ENCODE measurements around the gene TBC1D24. TPM values are rescaled to one million over a fixed set of nuclear protein-coding genes. Genes with fewer than 3 reads are reported as not detected.
A peak's percentile ranks its signal among the peaks of the same experiment; 100 is the strongest.

TBC1D24 gene
- polyA plus RNA-seq, 1 of the 3 experiments (the other 2 are of a cell fraction) = 6.7 TPM

- Histone ChIP-seq H3K4me3 (ENCODE audit: low read depth in 2 of 2, low read length in 1 of 2) (peak overlapping the region; percentile 58 to 75), H3K79me2 (ENCODE audit: insufficient read depth) (peaks cover 74% of the 10 kb centered on the region), H3K36me3 (replicated peaks in 1 of 2; ENCODE audit: control insufficient read depth in 1 of 2, insufficient read depth in 2 of 2, low read length in 1 of 2) (peaks cover 24 to 27% of the 10 kb centered on the region in 2 experiments), H2AFZ (ENCODE audit: low read depth) (no peak overlapping the region), H3K27ac (ENCODE audit: low read depth in 2 of 2, low read length in 1 of 2) (0 out of 4 replicates have a peak overlapping the region, but pooled peaks of 1 of the 2 experiments have one; percentile 32), H3K9me3 (no peaks in the 10 kb centered on the region), H4K20me1 (ENCODE audit: insufficient read depth) (peaks cover 35% of the 10 kb centered on the region), H3K27me3 (ENCODE audit: insufficient read depth) (no peaks in the 10 kb centered on the region), H3K4me1 (ENCODE audit: control insufficient read depth in 1 of 2, insufficient read depth in 2 of 2, low read depth in 1 of 2, low read length in 1 of 2) (peaks cover 12 to 23% of the 10 kb centered on the region in 2 experiments; a peak in 3 of 4 replicates), H3K9me2 (no peaks in the 10 kb centered on the region), H3K4me2 (peak overlapping the region; percentile 85), H3K9ac (peak overlapping the region; percentile 84), H3F3A (replicated peaks; ENCODE audit: insufficient read depth) (peaks cover 7% of the 10 kb centered on the region)
- CTCF ChIA-PET = no interaction called here
- TF ChIP-seq RXRA (IDR thresholded peaks at IDR 0.05; ENCODE audit: borderline replicate concordance, low read depth) (no peak), USF2 (IDR thresholded peaks at IDR 0.05; ENCODE audit: borderline replicate concordance, low read depth, low read length) (no peak), POLR2AphosphoS5 (IDR thresholded peaks at IDR 0.05; ENCODE audit: low read depth, low read length) (no peak), SMC3 (IDR thresholded peaks at IDR 0.05; ENCODE audit: low read depth, low read length) (no peak), RFX5 (IDR thresholded peaks at IDR 0.05; ENCODE audit: low read length) (no peak), RCOR1 (IDR thresholded peaks at IDR 0.05; ENCODE audit: low read length) (no peak)
- peak; percentile 61 for DNase-seq
- WGBS (ENCODE audit: low lambda C conversion rate) = 16% methylated on average over 23 of the region's 41 CpGs
- POLR2A ChIA-PET = interaction anchor here (0.7 to 1.7 kb wide), 3 partner anchors 8 to 52 kb away, joined by 3 to 15 read pairs (median 3); partner anchors contain the start of gene CEMP1
These were observed 46.0 kb downstream of the TBC1D24 start for GRCh38 chr16:2520784-2521531.

- peaks cover 6% of the 10 kb centered on the region for H4K20me1 ChIP-seq (ENCODE audit: insufficient read depth)
- no peaks in the 10 kb centered on the region for H3K9me3 ChIP-seq
- no peaks in the 10 kb centered on the region for H3K27me3 ChIP-seq (ENCODE audit: insufficient read depth)
- TF ChIP-seq TEAD4 (IDR thresholded peaks at IDR 0.05; ENCODE audit: borderline replicate concordance, insufficient read depth) = no peak
- TF ChIP-seq CTCF (IDR thresholded peaks at IDR 0.05) = no peak
- TF ChIP-seq CHD2 (IDR thresholded peaks at IDR 0.05; ENCODE audit: low read length, partially characterized antibody) = no peak
- no peak for TF ChIP-seq FOXM1 (IDR thresholded peaks at IDR 0.05; ENCODE audit: low read depth)
- no peak for TF ChIP-seq NFIC (IDR thresholded peaks at IDR 0.05; ENCODE audit: borderline replicate concordance)
- TF ChIP-seq TCF12 (IDR thresholded peaks at IDR 0.05) = no peak
- TF ChIP-seq JUND (IDR thresholded peaks at IDR 0.05) = no peak
- no peak for TF ChIP-seq FOSL2 (IDR thresholded peaks at IDR 0.05; ENCODE audit: borderline replicate concordance, low read depth)
- no peak for TF ChIP-seq SIN3A (IDR thresholded peaks at IDR 0.05; ENCODE audit: borderline replicate concordance, low read depth, low read length)
- TF ChIP-seq RAD21 (IDR thresholded peaks at IDR 0.05; ENCODE audit: low read length) = no peak
- TF ChIP-seq GATA2 (CRISPR knock-in tag; IDR thresholded peaks at IDR 0.05) = no peak
- no peak for TF ChIP-seq PBX3 (IDR thresholded peaks at IDR 0.05)
- TF ChIP-seq TAF1 (IDR thresholded peaks at IDR 0.05; ENCODE audit: borderline replicate concordance, low read depth, low read length) = no peak
- no peak for TF ChIP-seq YY1 (IDR thresholded peaks at IDR 0.05; ENCODE audit: low read depth)
- no peak for TF ChIP-seq SMC3 (IDR thresholded peaks at IDR 0.05; ENCODE audit: low read depth, low read length)
- no peak for TF ChIP-seq USF1 (IDR thresholded peaks at IDR 0.05; ENCODE audit: borderline replicate concordance, low read depth)
- no peak for TF ChIP-seq MXI1 (IDR thresholded peaks at IDR 0.05; ENCODE audit: low read depth, low read length)
- H2AFZ ChIP-seq (ENCODE audit: low read depth) = no peak overlapping the region
- peaks cover 45% of the 10 kb centered on the region for H3K79me2 ChIP-seq (ENCODE audit: insufficient read depth)
- WGBS (ENCODE audit: low lambda C conversion rate) = 88% methylated on average over 6 of the region's 6 CpGs
- POLR2A ChIA-PET = no interaction called here
- no peak overlapping the region for H3K4me3 ChIP-seq (ENCODE audit: low read depth in 2 of 2, low read length in 1 of 2)
- peaks cover 7% of the 10 kb centered on the region for H3F3A ChIP-seq (replicated peaks; ENCODE audit: insufficient read depth)
- DNase-seq = no peak
- H3K4me2 ChIP-seq = no peak overlapping the region
- H3K27ac ChIP-seq (ENCODE audit: low read depth in 2 of 2, low read length in 1 of 2) = no peak overlapping the region
- H3K9me2 ChIP-seq = no peaks in the 10 kb centered on the region
- CTCF ChIA-PET = interaction anchor here (2.3 kb wide), 1 partner anchor 23 kb away, joined by 8 read pairs; no protein-coding TSS in a partner anchor
- peaks cover 0 to 17% of the 10 kb centered on the region in 2 experiments; a peak in 2 of 4 replicates for H3K4me1 ChIP-seq (ENCODE audit: control insufficient read depth in 1 of 2, insufficient read depth in 2 of 2, low read depth in 1 of 2, low read length in 1 of 2)
- H3K9ac ChIP-seq = no peak overlapping the region
- H3K36me3 ChIP-seq (replicated peaks in 1 of 2; ENCODE audit: control insufficient read depth in 1 of 2, insufficient read depth in 2 of 2, low read length in 1 of 2) = peaks cover 24 to 42% of the 10 kb centered on the region in 2 experiments
These were observed 48.9 kb downstream of the TBC1D24 start for GRCh38 chr16:2523801-2524231.
